ENCODE data around the gene XPNPEP2. TPM values are rescaled to one million over a fixed set of nuclear protein-coding genes. Genes with fewer than 3 reads are reported as not detected.

Gene XPNPEP2
- total RNA-seq, 1 donor from 2014 or later: not detected

- Histone ChIP-seq H4K20me1 (ENCODE audit: insufficient read depth, low read length) (no peaks in the 10 kb centered on the region), H3K27ac (ENCODE audit: low read depth, low read length) (no peak overlapping the region), H3K4me2 (ENCODE audit: low read length) (no peak overlapping the region), H3K9me3 (ENCODE audit: insufficient read depth, low read depth, low read length) (no peaks in the 10 kb centered on the region), H3K79me2 (ENCODE audit: insufficient read depth, low read length) (no peaks in the 10 kb centered on the region), H3K4me3 (ENCODE audit: insufficient read depth, low read depth, low read length) (no peak overlapping the region), H2AFZ (ENCODE audit: low read depth, low read length) (no peak overlapping the region), H3K4me1 (ENCODE audit: insufficient read depth, low read length) (peaks cover 3% of the 10 kb centered on the region), H3K27me3 (ENCODE audit: insufficient read depth, low read length) (peaks cover 2% of the 10 kb centered on the region), H3K9ac (ENCODE audit: low read length) (no peak overlapping the region), H3K36me3 (ENCODE audit: insufficient read depth, low read length) (no peaks in the 10 kb centered on the region)
- FAIRE-seq: no peak
- TF ChIP-seq CTCF (IDR thresholded peaks at IDR 0.05; ENCODE audit: insufficient read depth, low read depth, low read length): no peak
- TF ChIP-seq EZH2 (IDR thresholded peaks at IDR 0.05; ENCODE audit: insufficient read depth, low read length): no peak
- no peak overlapping the region for H3K27ac Mint-ChIP-seq (ENCODE audit: unreplicated experiment)
- H3K4me3 Mint-ChIP-seq (ENCODE audit: unreplicated experiment): no peak overlapping the region
- H3K9me3 Mint-ChIP-seq (ENCODE audit: unreplicated experiment): no peaks in the 10 kb centered on the region
- H3K27me3 Mint-ChIP-seq (ENCODE audit: low read depth, unreplicated experiment): peaks cover 24% of the 10 kb centered on the region
- DNase-seq (ENCODE audit: low read depth): no peak
- no peaks in the 10 kb centered on the region for H3K36me3 Mint-ChIP-seq (ENCODE audit: low read depth, unreplicated experiment)
- H3K4me1 Mint-ChIP-seq (ENCODE audit: low read depth, unreplicated experiment): peaks cover 8% of the 10 kb centered on the region
These were observed 16.9 kb upstream of the XPNPEP2 start for GRCh38 chrX:129721870-129722269.

GRCh38 chrX:129723511-129723910, 15.3 kb upstream of the XPNPEP2 start:
- no peak overlapping the region for H2AFZ ChIP-seq (ENCODE audit: low read depth, low read length)
- TF ChIP-seq CTCF (IDR thresholded peaks at IDR 0.05; ENCODE audit: insufficient read depth, low read depth, low read length): no peak
- TF ChIP-seq EZH2 (IDR thresholded peaks at IDR 0.05; ENCODE audit: insufficient read depth, low read length): no peak
- no peaks in the 10 kb centered on the region for H3K4me1 Mint-ChIP-seq (ENCODE audit: low read depth, unreplicated experiment)
- H3K4me3 ChIP-seq (ENCODE audit: insufficient read depth, low read depth, low read length): no peak overlapping the region
- H3K9me3 ChIP-seq (ENCODE audit: insufficient read depth, low read depth, low read length): no peaks in the 10 kb centered on the region
- H3K79me2 ChIP-seq (ENCODE audit: insufficient read depth, low read length): no peaks in the 10 kb centered on the region
- peaks cover 31% of the 10 kb centered on the region for H3K27me3 Mint-ChIP-seq (ENCODE audit: low read depth, unreplicated experiment)
- H3K27me3 ChIP-seq (ENCODE audit: insufficient read depth, low read length): peaks cover 2% of the 10 kb centered on the region
- FAIRE-seq (no peak), DNase-seq (ENCODE audit: low read depth) (no peak)
- no peaks in the 10 kb centered on the region for H3K36me3 Mint-ChIP-seq (ENCODE audit: low read depth, unreplicated experiment)
- H3K27ac Mint-ChIP-seq (ENCODE audit: unreplicated experiment): no peak overlapping the region
- H4K20me1 ChIP-seq (ENCODE audit: insufficient read depth, low read length): no peaks in the 10 kb centered on the region
- no peak overlapping the region for H3K4me2 ChIP-seq (ENCODE audit: low read length)
- H3K36me3 ChIP-seq (ENCODE audit: insufficient read depth, low read length): no peaks in the 10 kb centered on the region
- H3K27ac ChIP-seq (ENCODE audit: low read depth, low read length): no peak overlapping the region
- H3K9me3 Mint-ChIP-seq (ENCODE audit: unreplicated experiment): peaks cover 1% of the 10 kb centered on the region
- H3K4me1 ChIP-seq (ENCODE audit: insufficient read depth, low read length): no peaks in the 10 kb centered on the region
- no peak overlapping the region for H3K9ac ChIP-seq (ENCODE audit: low read length)
- H3K4me3 Mint-ChIP-seq (ENCODE audit: unreplicated experiment): no peak overlapping the region

- H3K4me2 ChIP-seq (ENCODE audit: low read length): no peak overlapping the region
- Mint-ChIP-seq H3K27me3 (ENCODE audit: low read depth, unreplicated experiment) (peaks cover 31% of the 10 kb centered on the region), H3K9me3 (ENCODE audit: unreplicated experiment) (peaks cover 2% of the 10 kb centered on the region), H3K36me3 (ENCODE audit: low read depth, unreplicated experiment) (no peaks in the 10 kb centered on the region), H3K4me1 (ENCODE audit: low read depth, unreplicated experiment) (no peaks in the 10 kb centered on the region), H3K4me3 (ENCODE audit: unreplicated experiment) (no peak overlapping the region), H3K27ac (ENCODE audit: unreplicated experiment) (no peak overlapping the region)
- no peak for TF ChIP-seq EZH2 (IDR thresholded peaks at IDR 0.05; ENCODE audit: insufficient read depth, low read length)
- no peak for TF ChIP-seq CTCF (IDR thresholded peaks at IDR 0.05; ENCODE audit: insufficient read depth, low read depth, low read length)
- H3K9me3 ChIP-seq (ENCODE audit: insufficient read depth, low read depth, low read length): no peaks in the 10 kb centered on the region
- H3K36me3 ChIP-seq (ENCODE audit: insufficient read depth, low read length): no peaks in the 10 kb centered on the region
- no peak overlapping the region for H2AFZ ChIP-seq (ENCODE audit: low read depth, low read length)
- no peak for DNase-seq (ENCODE audit: low read depth)
- H3K27me3 ChIP-seq (ENCODE audit: insufficient read depth, low read length): peaks cover 2% of the 10 kb centered on the region
- H3K9ac ChIP-seq (ENCODE audit: low read length): no peak overlapping the region
- FAIRE-seq: no peak
- no peaks in the 10 kb centered on the region for H4K20me1 ChIP-seq (ENCODE audit: insufficient read depth, low read length)
- H3K4me3 ChIP-seq (ENCODE audit: insufficient read depth, low read depth, low read length): no peak overlapping the region
- no peak overlapping the region for H3K27ac ChIP-seq (ENCODE audit: low read depth, low read length)
- H3K79me2 ChIP-seq (ENCODE audit: insufficient read depth, low read length): no peaks in the 10 kb centered on the region
- no peaks in the 10 kb centered on the region for H3K4me1 ChIP-seq (ENCODE audit: insufficient read depth, low read length)
These were observed 14.0 kb upstream of the XPNPEP2 start for GRCh38 chrX:129724754-129725153.
